Ammon's horn (tissue), 1 donor: ENCODE data around the gene PGAP6.
"Not testable (repeated sequence)": the region's sequence is repeated elsewhere in the genome, so short reads cannot be mapped to it uniquely, and the experiment has no call there.

ENCODE experiments used
- DNase-seq: peaks from one replicate; pipeline ENCODE4 v3.0.0-alpha.2; 2016; ENCODE audit warnings: low spot score

PGAP6 gene

GRCh38 chr16:351804-352520, 29.8 kb downstream of the PGAP6 start:
- no peak for DNase-seq

- no peak for DNase-seq
Measured at GRCh38 chr16:350203-350602, 31.6 kb downstream of the PGAP6 start.

GRCh38 chr16:349211-349610, 32.6 kb downstream of the PGAP6 start:
- DNase-seq, result no peak

GRCh38 chr16:348495-348894, 33.3 kb downstream of the PGAP6 start:
- DNase-seq, result not testable (repeated sequence)

- DNase-seq, result no peak
Measured at GRCh38 chr16:347203-347602, 34.6 kb downstream of the PGAP6 start.

GRCh38 chr16:346587-346986, 35.2 kb downstream of the PGAP6 start:
- no peak for DNase-seq

GRCh38 chr16:345772-346171, 36.0 kb downstream of the PGAP6 start:
- DNase-seq, result no peak

- no peak for DNase-seq
Measured at GRCh38 chr16:342455-343213, 39.1 kb downstream of the PGAP6 start.

GRCh38 chr16:341974-342336, 39.8 kb downstream of the PGAP6 start:
- not testable (repeated sequence) for DNase-seq

- DNase-seq, result not testable (repeated sequence)
Measured at GRCh38 chr16:341095-341973, 40.4 kb downstream of the PGAP6 start.

- no peak for DNase-seq
Measured at GRCh38 chr16:340370-341091, 41.2 kb downstream of the PGAP6 start.

- DNase-seq, result no peak
Measured at GRCh38 chr16:339680-340079, 42.1 kb downstream of the PGAP6 start.

- DNase-seq, result no peak
Measured at GRCh38 chr16:337975-338575, 43.7 kb downstream of the PGAP6 start.

- no peak for DNase-seq
Measured at GRCh38 chr16:337437-337836, 44.3 kb downstream of the PGAP6 start.

- DNase-seq, result no peak
Measured at GRCh38 chr16:336269-336668, 45.5 kb downstream of the PGAP6 start.

- not testable (repeated sequence) for DNase-seq
Measured at GRCh38 chr16:334861-335632, 46.7 kb downstream of the PGAP6 start.

- DNase-seq, result not testable (repeated sequence)
Measured at GRCh38 chr16:334164-334832, 47.5 kb downstream of the PGAP6 start.

- no peak for DNase-seq
Measured at GRCh38 chr16:333406-334094, 48.2 kb downstream of the PGAP6 start.

GRCh38 chr16:331181-331814, 50.5 kb downstream of the PGAP6 start:
- not testable (repeated sequence) for DNase-seq
